ENCODE results near the gene DENND2D.

The DENND2D gene

DNA sequence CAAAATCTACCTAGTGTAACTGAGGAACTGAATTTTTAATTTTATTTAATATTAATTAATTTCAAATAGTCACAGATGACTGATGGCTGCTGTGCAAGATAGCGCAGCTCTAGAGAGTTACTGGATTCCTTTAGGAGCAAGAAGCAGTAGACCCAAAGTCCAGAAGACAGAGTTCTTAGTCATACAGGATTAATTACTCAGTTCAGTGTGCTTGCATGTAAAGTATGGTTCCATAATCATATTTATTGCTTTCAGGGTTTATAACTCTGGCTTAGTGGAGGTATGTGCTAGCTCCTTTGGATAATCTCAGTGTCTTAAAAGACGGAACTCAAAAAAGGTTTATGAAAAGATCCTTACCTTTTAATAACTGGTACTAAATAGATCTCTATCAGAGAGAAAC, 43.0 kb downstream of the DENND2D start:
- Histone ChIP-seq H3K27me3 (ENCODE audit: insufficient read depth, low read depth, severe bottlenecking) (no peaks in the 10 kb centered on the region), H3K4me3 (ENCODE audit: low read depth, low read length) (no peak overlapping the region), H3K36me3 (peaks cover 44% of the 10 kb centered on the region), H3K27ac (no peak overlapping the region), H3K9me3 (ENCODE audit: severe bottlenecking) (no peaks in the 10 kb centered on the region)
- TF ChIP-seq, protein P1, sequence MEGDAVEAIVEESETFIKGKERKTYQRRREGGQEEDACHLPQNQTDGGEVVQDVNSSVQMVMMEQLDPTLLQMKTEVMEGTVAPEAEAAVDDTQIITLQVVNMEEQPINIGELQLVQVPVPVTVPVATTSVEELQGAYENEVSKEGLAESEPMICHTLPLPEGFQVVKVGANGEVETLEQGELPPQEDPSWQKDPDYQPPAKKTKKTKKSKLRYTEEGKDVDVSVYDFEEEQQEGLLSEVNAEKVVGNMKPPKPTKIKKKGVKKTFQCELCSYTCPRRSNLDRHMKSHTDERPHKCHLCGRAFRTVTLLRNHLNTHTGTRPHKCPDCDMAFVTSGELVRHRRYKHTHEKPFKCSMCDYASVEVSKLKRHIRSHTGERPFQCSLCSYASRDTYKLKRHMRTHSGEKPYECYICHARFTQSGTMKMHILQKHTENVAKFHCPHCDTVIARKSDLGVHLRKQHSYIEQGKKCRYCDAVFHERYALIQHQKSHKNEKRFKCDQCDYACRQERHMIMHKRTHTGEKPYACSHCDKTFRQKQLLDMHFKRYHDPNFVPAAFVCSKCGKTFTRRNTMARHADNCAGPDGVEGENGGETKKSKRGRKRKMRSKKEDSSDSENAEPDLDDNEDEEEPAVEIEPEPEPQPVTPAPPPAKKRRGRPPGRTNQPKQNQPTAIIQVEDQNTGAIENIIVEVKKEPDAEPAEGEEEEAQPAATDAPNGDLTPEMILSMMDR (IDR thresholded peaks at IDR 0.05; ENCODE audit: low read depth, low read length): no peak
- no peak for DNase-seq

- Histone ChIP-seq H3K9me3 (ENCODE audit: severe bottlenecking) (no peaks in the 10 kb centered on the region), H3K4me3 (ENCODE audit: low read depth, low read length) (no peak overlapping the region), H3K36me3 (peaks cover 49% of the 10 kb centered on the region), H3K27me3 (ENCODE audit: insufficient read depth, low read depth, severe bottlenecking) (no peaks in the 10 kb centered on the region), H3K27ac (no peak overlapping the region)
- TF ChIP-seq, protein P1 (IDR thresholded peaks at IDR 0.05; ENCODE audit: low read depth, low read length): no peak
- no peak for DNase-seq
These were observed 46.1 kb downstream of the DENND2D start for GRCh38 chr1:111154021-111154999.

- no peak for DNase-seq
- no peaks in the 10 kb centered on the region for H3K27me3 ChIP-seq (ENCODE audit: insufficient read depth, low read depth, severe bottlenecking)
- no peaks in the 10 kb centered on the region for H3K9me3 ChIP-seq (ENCODE audit: severe bottlenecking)
- TF ChIP-seq, protein P1 (IDR thresholded peaks at IDR 0.05; ENCODE audit: low read depth, low read length): no peak
- H3K36me3 ChIP-seq: peaks cover 62% of the 10 kb centered on the region
- H3K27ac ChIP-seq: no peak overlapping the region
- no peak overlapping the region for H3K4me3 ChIP-seq (ENCODE audit: low read depth, low read length)
These were observed 48.6 kb downstream of the DENND2D start for GRCh38 chr1:111151838-111152237.

GRCh38 chr1:111148376-111148881, 52.0 kb downstream of the DENND2D start:
- H3K36me3 ChIP-seq: peaks cover 46% of the 10 kb centered on the region
- no peaks in the 10 kb centered on the region for H3K27me3 ChIP-seq (ENCODE audit: insufficient read depth, low read depth, severe bottlenecking)
- no peak for DNase-seq
- no peaks in the 10 kb centered on the region for H3K9me3 ChIP-seq (ENCODE audit: severe bottlenecking)
- H3K27ac ChIP-seq: no peak overlapping the region
- H3K4me3 ChIP-seq (ENCODE audit: low read depth, low read length): no peak overlapping the region
- TF ChIP-seq, protein P1 (IDR thresholded peaks at IDR 0.05; ENCODE audit: low read depth, low read length): no peak

DNA sequence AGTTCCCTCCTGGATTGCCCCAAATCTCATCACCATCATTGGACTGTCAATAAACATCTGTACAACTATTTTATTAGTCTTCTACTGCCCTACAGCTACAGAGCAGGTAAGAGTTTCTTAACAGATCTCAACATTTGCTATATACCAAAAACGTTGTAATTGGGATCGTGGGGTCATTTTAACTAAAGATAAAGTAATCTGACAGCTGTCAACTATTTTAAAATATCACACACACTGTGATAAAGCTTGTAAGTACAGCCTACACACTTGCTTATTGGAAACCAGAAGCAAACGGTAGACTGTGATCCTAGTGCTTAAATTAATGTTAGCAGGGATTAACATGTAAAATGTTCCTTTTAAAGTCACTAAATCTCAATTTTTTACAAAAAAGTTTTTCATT, 52.5 kb downstream of the DENND2D start:
- H3K4me3 ChIP-seq (ENCODE audit: low read depth, low read length): no peak overlapping the region
- no peak overlapping the region for H3K27ac ChIP-seq
- no peak for DNase-seq
- no peaks in the 10 kb centered on the region for H3K9me3 ChIP-seq (ENCODE audit: severe bottlenecking)
- H3K36me3 ChIP-seq: peaks cover 42% of the 10 kb centered on the region
- TF ChIP-seq, protein P1 (IDR thresholded peaks at IDR 0.05; ENCODE audit: low read depth, low read length): no peak
- H3K27me3 ChIP-seq (ENCODE audit: insufficient read depth, low read depth, severe bottlenecking): no peaks in the 10 kb centered on the region
